HK-2 (cell line): ENCODE data around the gene TCEANC.

Source experiments
- DNase-seq: peaks from one replicate; pipeline ENCODE4 v3.0.0-alpha.2; 2018; ENCODE audit not compliant: unreplicated experiment

The TCEANC gene

DNA sequence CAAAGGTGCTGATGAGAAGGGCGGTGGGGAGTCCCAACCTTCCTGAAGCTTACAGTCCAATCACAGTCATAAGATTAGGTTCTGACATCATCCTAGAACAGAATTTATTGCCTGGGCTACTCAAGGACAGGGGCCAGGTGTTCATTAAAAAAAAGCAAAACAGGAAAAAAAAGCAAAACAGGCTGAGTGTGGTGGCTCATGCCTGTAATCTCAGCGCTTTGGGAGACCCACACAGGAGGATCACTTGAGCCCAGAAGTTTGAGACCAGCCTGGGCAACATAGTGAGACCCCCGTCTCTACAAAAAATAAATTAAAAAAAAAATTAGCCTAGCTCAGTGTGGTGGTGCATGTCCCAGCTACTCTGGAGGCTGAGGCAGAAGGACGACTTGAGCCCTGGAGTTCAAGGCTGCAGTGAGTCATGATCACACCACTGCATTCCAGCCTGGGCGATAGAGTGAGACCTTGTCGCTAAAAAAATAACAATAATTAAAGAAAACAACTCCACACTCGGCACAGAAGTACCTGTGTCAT is 39.0 kb downstream of the TCEANC start:
- peak; percentile 45 for DNase-seq

DNA sequence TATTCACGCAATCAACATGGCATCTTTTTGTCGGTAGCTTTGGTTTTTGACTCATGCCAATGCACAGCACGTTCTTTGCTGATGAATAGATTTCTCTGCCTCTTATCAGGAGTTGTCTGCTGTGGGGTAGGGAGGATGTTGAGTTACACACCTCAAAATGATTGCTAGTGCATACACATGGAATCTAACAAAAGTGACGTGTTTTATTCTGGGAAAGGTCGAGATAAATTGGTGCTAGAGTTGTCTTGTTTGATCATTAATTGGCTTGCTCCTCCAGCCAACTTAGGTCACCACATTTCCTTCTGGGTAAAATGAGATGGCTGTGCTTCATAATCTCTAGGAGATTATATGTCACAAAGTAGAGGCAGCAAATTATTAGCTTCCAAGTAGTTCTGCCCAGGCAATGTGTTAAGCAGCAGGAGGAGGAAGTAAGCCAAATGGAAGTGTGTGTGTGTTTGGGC is 39.9 kb downstream of the TCEANC start:
- peak; percentile 37 for DNase-seq

GRCh38 chrX:13693341-13693961 is 40.5 kb downstream of the TCEANC start:
- peak; percentile 42 for DNase-seq

GRCh38 chrX:13694359-13694758 is 41.4 kb downstream of the TCEANC start:
- DNase-seq = no peak

DNA sequence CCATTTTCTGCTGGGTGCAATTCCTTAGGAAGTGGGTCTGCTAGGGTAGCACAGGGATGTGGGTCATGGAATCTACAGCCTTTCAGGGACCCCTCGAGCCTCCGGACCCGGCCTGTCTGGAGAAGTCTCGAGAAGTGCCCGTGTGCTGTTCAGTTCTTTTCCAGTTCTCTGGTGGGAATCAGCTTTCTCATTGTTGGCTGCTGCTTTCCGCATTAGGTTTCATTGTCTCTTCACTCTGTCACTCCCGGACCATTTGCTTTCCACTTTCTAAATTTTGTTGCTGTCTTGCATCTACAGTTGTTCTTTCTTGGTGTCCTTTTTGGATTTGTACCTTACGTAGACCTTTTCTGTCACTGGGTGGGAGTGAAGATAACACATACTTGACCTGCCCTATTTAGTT is 42.0 kb downstream of the TCEANC start:
- DNase-seq = no peak

GRCh38 chrX:13695601-13696115 is 42.7 kb downstream of the TCEANC start:
- no peak for DNase-seq

- DNase-seq = no peak
These were observed 44.5 kb downstream of the TCEANC start for GRCh38 chrX:13697455-13697854.

GRCh38 chrX:13697976-13698375 is 45.0 kb downstream of the TCEANC start:
- DNase-seq = no peak

DNA sequence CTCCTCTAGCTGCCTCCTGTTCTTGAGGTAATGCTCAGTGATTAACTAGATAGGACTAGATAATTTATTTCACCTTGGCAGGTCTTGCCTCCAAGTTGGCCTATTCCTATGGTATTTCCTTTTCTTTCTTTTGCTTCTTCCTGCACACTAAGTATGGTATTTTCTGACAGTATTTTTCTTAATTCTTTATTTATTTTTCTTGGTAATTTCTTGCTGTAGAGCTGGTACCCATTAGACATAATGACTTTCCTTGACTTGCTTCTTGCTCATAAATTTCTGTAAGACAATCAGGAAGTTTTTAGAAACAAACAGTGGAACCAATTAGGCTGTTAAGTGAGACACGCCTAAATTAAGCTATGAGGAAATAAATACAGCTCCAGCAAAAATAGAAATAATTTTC is 45.5 kb downstream of the TCEANC start:
- no peak for DNase-seq

DNA sequence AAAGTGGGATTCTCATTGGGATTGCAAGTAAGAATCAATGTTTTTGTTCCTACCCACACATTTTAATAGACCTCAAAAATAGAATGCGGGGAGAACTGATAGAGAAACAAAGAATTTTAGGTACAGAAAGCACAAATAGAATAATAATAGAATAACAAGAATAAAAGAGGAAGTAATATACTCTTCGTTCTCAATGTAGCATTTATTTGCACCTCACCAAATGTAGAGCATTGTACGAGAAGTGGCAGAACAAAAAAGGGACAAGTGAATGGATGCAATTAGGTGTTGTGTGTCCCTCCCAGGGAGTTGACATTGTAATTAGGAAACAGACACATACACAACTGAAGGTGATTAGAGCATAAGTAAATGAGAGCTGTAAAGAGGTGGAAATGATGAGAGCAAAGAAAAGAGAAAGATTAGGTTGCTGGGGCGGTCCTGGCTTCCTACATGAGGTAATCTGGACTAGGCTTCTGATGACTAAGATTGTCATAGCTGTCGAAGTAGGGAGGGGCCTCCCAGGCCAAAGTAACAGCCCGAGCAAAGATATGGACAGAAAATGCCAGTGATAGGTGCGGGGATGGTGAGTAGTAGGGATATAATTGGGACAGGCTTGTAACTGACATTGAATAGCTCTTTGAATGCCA is 46.4 kb downstream of the TCEANC start:
- no peak for DNase-seq

GRCh38 chrX:13700380-13700779 is 47.4 kb downstream of the TCEANC start:
- no peak for DNase-seq

DNA sequence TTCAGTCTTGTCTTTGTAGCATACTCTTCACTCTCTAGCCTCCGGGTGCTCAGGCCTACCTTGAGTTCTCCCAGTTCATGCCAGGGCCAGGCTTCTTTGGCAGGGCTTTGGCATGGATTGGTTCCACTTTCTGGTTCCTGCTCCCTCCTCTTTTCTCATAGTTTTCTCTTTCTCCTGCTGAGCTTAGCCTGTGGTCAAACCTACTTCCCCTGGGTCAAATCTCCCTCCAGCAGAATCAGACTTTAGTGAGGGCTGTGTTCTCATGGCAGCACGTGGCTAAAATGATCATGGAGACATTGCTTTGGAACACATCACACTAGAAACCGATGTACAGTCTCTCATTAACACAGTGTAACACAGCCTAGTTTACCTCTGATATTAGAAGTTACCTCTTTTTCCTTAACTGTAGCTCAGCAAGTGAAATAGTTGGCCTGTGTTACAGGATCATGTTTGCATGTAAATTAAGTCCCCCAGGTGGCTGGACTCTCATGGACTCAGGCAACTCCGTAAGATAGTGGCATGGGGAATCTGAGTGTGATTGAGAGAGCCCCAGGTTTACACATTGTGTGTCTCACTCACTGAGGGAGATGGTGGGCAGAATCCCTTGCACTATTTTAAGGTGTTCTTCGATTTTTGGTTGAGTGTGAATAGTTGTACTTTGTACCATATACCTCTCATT is 49.3 kb downstream of the TCEANC start:
- no peak for DNase-seq

- DNase-seq = no peak
These were observed 50.2 kb downstream of the TCEANC start for GRCh38 chrX:13703135-13703534.

DNA sequence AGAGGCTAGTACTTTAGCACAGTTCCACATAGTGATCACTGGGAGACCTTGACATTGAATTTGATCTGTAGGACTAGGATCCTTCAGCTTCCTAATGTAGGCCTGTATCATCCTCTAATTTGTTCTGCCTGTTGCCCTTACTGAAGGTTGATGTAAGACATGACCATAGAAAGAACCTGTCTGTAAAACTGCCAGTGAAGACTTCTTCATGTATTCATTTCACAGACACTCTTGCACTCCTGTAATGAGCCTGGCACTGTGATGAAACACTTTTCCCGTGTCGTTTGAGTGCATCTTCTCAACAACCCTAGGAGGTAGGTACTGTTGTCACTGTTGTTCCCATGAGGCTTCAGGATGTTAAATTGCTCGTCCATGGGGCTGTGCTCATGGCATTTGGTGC is 50.6 kb downstream of the TCEANC start:
- DNase-seq = no peak

DNA sequence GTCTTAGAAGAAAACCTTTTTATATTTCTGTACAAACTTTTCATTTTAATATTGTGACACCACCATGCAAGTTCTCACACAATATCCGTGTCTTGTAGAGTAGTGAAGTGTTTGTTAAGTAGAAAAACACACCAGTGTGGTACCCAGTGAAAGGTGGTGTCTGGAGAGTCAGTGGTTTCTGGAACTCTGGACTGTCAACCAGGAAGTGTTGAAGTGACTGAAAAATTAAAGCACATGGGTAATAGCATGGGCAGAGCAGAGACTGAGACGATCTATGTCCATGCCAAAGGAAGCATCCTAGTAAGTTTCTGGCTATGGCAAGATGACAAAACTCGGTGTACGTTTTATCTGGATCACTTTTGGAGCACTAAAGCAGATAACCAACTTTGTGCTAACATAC is 58.2 kb downstream of the TCEANC start:
- DNase-seq = no peak
